K562 (cell line): ENCODE data around the gene ADD2. TPM values are rescaled to one million over a fixed set of nuclear protein-coding genes. Genes with fewer than 3 reads are reported as not detected.

Experiments used
- JUND ChIP-seq, 2 experiments: IDR thresholded peaks; 2 replicates in 1 of 2; 3 replicates in 1 of 2; pipeline ENCODE4 v1.6.1; 2011; ENCODE audit warnings: borderline replicate concordance in 2 of 2, low read depth in 2 of 2, low read length in 2 of 2, improper control_type of control experiment in 1 of 2, missing biosample characterization in 1 of 2, missing genetic modification characterization in 1 of 2, missing genetic modification reagents in 1 of 2
- MAZ ChIP-seq, 2 experiments: fragments of 450-650 bp in 1 of 2; sonication (generic) in 1 of 2; formaldehyde crosslinking; IDR thresholded peaks in 1 of 2; conservative IDR thresholded peaks in 1 of 2; 2 replicates each; pipeline versions ENCODE4 v1.4.0 to v1.5.0; 2020; ENCODE audit warnings: mild to moderate bottlenecking in 1 of 2, missing genetic modification reagents in 1 of 2
- NBN ChIP-seq: fragments of 450-650 bp; IDR thresholded peaks from 2 replicates; pipeline ENCODE4 v1.6.1; 2016; ENCODE audit warnings: low read depth, mild to moderate bottlenecking
- NCOA2 ChIP-seq, 2 experiments: fragments of 450-650 bp; IDR thresholded peaks; 2 replicates each; pipeline ENCODE4 v1.6.1; 2018; ENCODE audit warnings: mild to moderate bottlenecking in 2 of 2, moderate library complexity in 1 of 2; ENCODE audit not compliant: partially characterized antibody in 2 of 2
- POLR2G ChIP-seq: fragments of 200-400 bp; formaldehyde crosslinking; IDR thresholded peaks from 2 replicates; pipeline ENCODE4 v1.6.1; 2017; ENCODE audit warnings: low read depth, mild to moderate bottlenecking, antibody characterized with exemption, low read length, moderate library complexity
- PRDM10 ChIP-seq: fragments of 450-650 bp; IDR thresholded peaks from 2 replicates; pipeline ENCODE4 v1.6.1; 2018; ENCODE audit not compliant: partially characterized antibody
- SMARCA4 ChIP-seq: fragments of 450-650 bp; IDR thresholded peaks from 2 replicates; pipeline ENCODE4 v1.6.1; 2016
- STAT5A ChIP-seq: IDR thresholded peaks from 2 replicates; pipeline ENCODE4 v1.6.1; 2012; ENCODE audit warnings: low read length, inconsistent platforms, borderline replicate concordance
- TOE1 ChIP-seq, 2 experiments: fragments of 450-650 bp in 1 of 2; sonication (generic) in 1 of 2; formaldehyde crosslinking in 1 of 2; IDR thresholded peaks; 2 replicates each; pipeline versions ENCODE4 v1.7.1 to v1.8.0; 2016 to 2022; ENCODE audit warnings: borderline replicate concordance in 2 of 2, mild to moderate bottlenecking in 2 of 2, antibody characterized with exemption in 1 of 2, inconsistent platforms in 1 of 2, low read depth in 1 of 2, missing genetic modification reagents in 1 of 2, moderate library complexity in 1 of 2
- polyA plus RNA-seq, 8 experiments: library from polyadenylated mRNA; depleted of rRNA in 4 of 8; stranded (reverse) in 5 of 8; unstranded in 3 of 8; fragments of >200 nt; fragmentation: Nextera tagmentation in 2 of 8; fragmentation: Illumina TruSeq in 1 of 8; extraction: Ambion mirVana in 2 of 8; extraction: Trizol in 1 of 8; gene quantifications; 2 replicates each; pipeline versions ENCODE4 v1.2.1 to v1.2.3, GENCODE V29; 2011 to 2014; ENCODE audit warnings: inconsistent platforms in 1 of 8, missing spikeins in 1 of 8
- total RNA-seq, 7 experiments: library from RNA; depleted of rRNA in 6 of 7; stranded (reverse); fragments of >200 nt in 6 of 7; fragmentation: Illumina TruSeq in 2 of 7; extraction: Trizol in 2 of 7; gene quantifications; 2 replicates each; pipeline versions ENCODE4 v1.2.1 to v1.2.3, GENCODE V29; 2011 to 2021; ENCODE audit warnings: low replicate concordance in 1 of 7
- TF ChIP-seq, protein P1 (sequence below), 2 experiments: fragments of 150-350 bp in 1 of 2; IDR thresholded peaks; 2 replicates each; pipeline ENCODE4 v1.6.1; 2012 to 2016; ENCODE audit warnings: low read depth in 2 of 2, low read length in 2 of 2, mild to moderate bottlenecking in 1 of 2, moderate library complexity in 1 of 2

The ADD2 gene
- total and polyA plus RNA-seq, 9 of the 15 experiments (the other 6 are each of a cell fraction or from before 2014, with no cell fraction given) = 3.5 to 63.0 (median 36.2) TPM

- TF ChIP-seq PRDM10 (peak; percentile 98), MAZ (CRISPR knock-in tag; conservative IDR thresholded peaks at IDR 0.05 in 1 of 2, IDR thresholded peaks at IDR 0.05 in 1 of 2) (peak in 1 of 2 experiments; percentile 30; a peak in 1 of 4 replicates), POLR2G (peak; percentile 35; the same call in 1 of the 2 replicates), NBN (peak; percentile 67; the same call in 1 of the 2 replicates), JUND (IDR thresholded peaks at IDR 0.05; ENCODE audit: borderline replicate concordance, low read depth, low read length) (peak; percentile 37; the same call in 1 of the 2 replicates), JUND (tag; IDR thresholded peaks at IDR 0.05; ENCODE audit: borderline replicate concordance, low read depth, low read length) (peak; percentile 23; the same call in 1 of the 3 replicates), STAT5A (peak; percentile 64; the same call in 1 of the 2 replicates), TOE1 (IDR thresholded peaks at IDR 0.05; ENCODE audit: borderline replicate concordance) (0 out of 2 replicates have a peak, but pooled peaks have one; percentile 19), TOE1 (CRISPR knock-in tag; IDR thresholded peaks at IDR 0.05; ENCODE audit: borderline replicate concordance, low read depth) (no peak), NCOA2 (IDR thresholded peaks at IDR 0.05; ENCODE audit: partially characterized antibody in 2 of 2) (peak in 1 of 2 experiments; percentile 40), SMARCA4 (peak; percentile 87)
- TF ChIP-seq, protein P1, sequence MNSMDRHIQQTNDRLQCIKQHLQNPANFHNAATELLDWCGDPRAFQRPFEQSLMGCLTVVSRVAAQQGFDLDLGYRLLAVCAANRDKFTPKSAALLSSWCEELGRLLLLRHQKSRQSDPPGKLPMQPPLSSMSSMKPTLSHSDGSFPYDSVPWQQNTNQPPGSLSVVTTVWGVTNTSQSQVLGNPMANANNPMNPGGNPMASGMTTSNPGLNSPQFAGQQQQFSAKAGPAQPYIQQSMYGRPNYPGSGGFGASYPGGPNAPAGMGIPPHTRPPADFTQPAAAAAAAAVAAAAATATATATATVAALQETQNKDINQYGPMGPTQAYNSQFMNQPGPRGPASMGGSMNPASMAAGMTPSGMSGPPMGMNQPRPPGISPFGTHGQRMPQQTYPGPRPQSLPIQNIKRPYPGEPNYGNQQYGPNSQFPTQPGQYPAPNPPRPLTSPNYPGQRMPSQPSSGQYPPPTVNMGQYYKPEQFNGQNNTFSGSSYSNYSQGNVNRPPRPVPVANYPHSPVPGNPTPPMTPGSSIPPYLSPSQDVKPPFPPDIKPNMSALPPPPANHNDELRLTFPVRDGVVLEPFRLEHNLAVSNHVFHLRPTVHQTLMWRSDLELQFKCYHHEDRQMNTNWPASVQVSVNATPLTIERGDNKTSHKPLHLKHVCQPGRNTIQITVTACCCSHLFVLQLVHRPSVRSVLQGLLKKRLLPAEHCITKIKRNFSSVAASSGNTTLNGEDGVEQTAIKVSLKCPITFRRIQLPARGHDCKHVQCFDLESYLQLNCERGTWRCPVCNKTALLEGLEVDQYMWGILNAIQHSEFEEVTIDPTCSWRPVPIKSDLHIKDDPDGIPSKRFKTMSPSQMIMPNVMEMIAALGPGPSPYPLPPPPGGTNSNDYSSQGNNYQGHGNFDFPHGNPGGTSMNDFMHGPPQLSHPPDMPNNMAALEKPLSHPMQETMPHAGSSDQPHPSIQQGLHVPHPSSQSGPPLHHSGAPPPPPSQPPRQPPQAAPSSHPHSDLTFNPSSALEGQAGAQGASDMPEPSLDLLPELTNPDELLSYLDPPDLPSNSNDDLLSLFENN (IDR thresholded peaks at IDR 0.05; ENCODE audit: low read depth in 2 of 2, low read length in 2 of 2) = no peak
- TF ChIP-seq, all 486 proteins: peak for 71
Observed at GRCh38 chr2:70717431-70718038, 50.5 kb downstream of the ADD2 start (continued).
